H9 (cell line): Measurements from ENCODE around the gene WDR12. TPM values are rescaled to one million over a fixed set of nuclear protein-coding genes. Genes with fewer than 3 reads are reported as not detected.
"Not testable (repeated sequence)": the region's sequence is repeated elsewhere in the genome, so short reads cannot be mapped to it uniquely, and the experiment has no call there.

Experiments used
- DNase-seq: peaks from one replicate; pipeline ENCODE4 v3.0.0-alpha.2; 2017
- H2AFZ ChIP-seq: one replicate; pipeline ENCODE4 v1.6.1; 2013; ENCODE audit warnings: mild to moderate bottlenecking, low read length, control low read depth, moderate library complexity
- H2AK5ac ChIP-seq: 2 replicates; pipeline ENCODE4 v1.6.1; 2013; ENCODE audit warnings: low read length, control low read depth, mixed read lengths; ENCODE audit not compliant: insufficient read length
- H2BK120ac ChIP-seq: one replicate; pipeline ENCODE4 v1.6.1; 2013; ENCODE audit warnings: low read depth, mild to moderate bottlenecking, low read length, control low read depth, inconsistent platforms; ENCODE audit not compliant: poor library complexity, severe bottlenecking
- H2BK12ac ChIP-seq: 2 replicates; pipeline ENCODE4 v1.6.1; 2013; ENCODE audit warnings: low read length, control low read depth, mixed read lengths, low read depth; ENCODE audit not compliant: insufficient read length
- H2BK15ac ChIP-seq: 2 replicates; pipeline ENCODE4 v1.6.1; 2013; ENCODE audit warnings: low read depth, low read length, control low read depth
- H2BK20ac ChIP-seq: one replicate; pipeline ENCODE4 v1.6.1; 2013; ENCODE audit warnings: low read depth, mild to moderate bottlenecking, low read length, control low read depth, inconsistent platforms; ENCODE audit not compliant: poor library complexity, severe bottlenecking
- H2BK5ac ChIP-seq: 2 replicates; pipeline ENCODE4 v1.6.1; 2013; ENCODE audit warnings: low read length, control low read depth, mixed read lengths; ENCODE audit not compliant: insufficient read length
- H3K14ac ChIP-seq: 2 replicates; pipeline ENCODE4 v1.6.1; 2013; ENCODE audit warnings: low read length, control low read depth; ENCODE audit not compliant: insufficient read depth
- H3K18ac ChIP-seq: 2 replicates; pipeline ENCODE4 v1.6.1; 2013; ENCODE audit warnings: low read depth, mild to moderate bottlenecking, mixed read lengths, low read length, control low read depth; ENCODE audit not compliant: insufficient read length
- H3K23ac ChIP-seq: 2 replicates; pipeline ENCODE4 v1.6.1; 2013; ENCODE audit warnings: low read length, control low read depth, mixed read lengths, low read depth; ENCODE audit not compliant: insufficient read length
- H3K23me2 ChIP-seq: 2 replicates; pipeline ENCODE4 v1.6.1; 2013; ENCODE audit warnings: low read depth, mild to moderate bottlenecking, mixed read lengths, low read length, control low read depth; ENCODE audit not compliant: insufficient read length, poor library complexity, severe bottlenecking
- H3K27ac ChIP-seq: 2 replicates; pipeline ENCODE4 v1.5.1; 2013; ENCODE audit warnings: low read length, control low read depth, mixed read lengths, low read depth; ENCODE audit not compliant: insufficient read length
- H3K27me3 ChIP-seq: 2 replicates; pipeline ENCODE4 v1.6.1; 2013; ENCODE audit warnings: low read length, control low read depth, inconsistent platforms; ENCODE audit not compliant: insufficient read depth
- H3K4ac ChIP-seq: 2 replicates; pipeline ENCODE4 v1.6.1; 2013; ENCODE audit warnings: low read depth, mild to moderate bottlenecking, control low read depth, inconsistent platforms, low read length, moderate library complexity
- H3K4me1 ChIP-seq: 2 replicates; pipeline ENCODE4 v1.6.1; 2013; ENCODE audit warnings: low read length, control low read depth, inconsistent platforms; ENCODE audit not compliant: insufficient read depth
- H3K4me2 ChIP-seq: 2 replicates; pipeline ENCODE4 v1.6.1; 2013; ENCODE audit warnings: low read length, control low read depth, mixed read lengths; ENCODE audit not compliant: insufficient read length, insufficient read depth
- H3K56ac ChIP-seq: 2 replicates; pipeline ENCODE4 v1.6.1; 2013; ENCODE audit warnings: low read depth, mild to moderate bottlenecking, mixed read lengths, low read length, control low read depth; ENCODE audit not compliant: insufficient read length
- H3K79me1 ChIP-seq: 2 replicates; pipeline ENCODE4 v1.6.1; 2013; ENCODE audit warnings: low read depth, mild to moderate bottlenecking, moderate library complexity, low read length, control low read depth, inconsistent platforms; ENCODE audit not compliant: insufficient read depth, poor library complexity, severe bottlenecking
- H3K79me2 ChIP-seq: 2 replicates; pipeline ENCODE4 v1.6.1; 2013; ENCODE audit warnings: low read length, control low read depth, inconsistent platforms; ENCODE audit not compliant: insufficient read depth
- H3K9ac ChIP-seq: 2 replicates; pipeline ENCODE4 v1.6.1; 2013; ENCODE audit warnings: low read length, control low read depth, mixed read lengths; ENCODE audit not compliant: insufficient read length; ENCODE audit errors: extremely low read depth
- H3K9me3 ChIP-seq: one replicate; pipeline ENCODE4 v1.6.1; 2013; ENCODE audit warnings: low read depth, low read length, inconsistent platforms; ENCODE audit not compliant: control insufficient read depth
- H3T11ph ChIP-seq: one replicate; pipeline ENCODE4 v1.6.1; 2013; ENCODE audit warnings: mild to moderate bottlenecking, low read length, control low read depth, inconsistent platforms
- H4K20me1 ChIP-seq: one replicate; pipeline ENCODE4 v1.6.1; 2013; ENCODE audit not compliant: control insufficient read depth, insufficient read length, insufficient read depth
- H4K5ac ChIP-seq: 2 replicates; pipeline ENCODE4 v1.6.1; 2013; ENCODE audit warnings: low read depth, mild to moderate bottlenecking, mixed read lengths, low read length, control low read depth; ENCODE audit not compliant: insufficient read length
- H4K8ac ChIP-seq: replicated peaks from 2 replicates; pipeline ENCODE4 v1.6.1; 2013; ENCODE audit warnings: low read length, control low read depth, mixed read lengths, low read depth; ENCODE audit not compliant: insufficient read length
- H4K91ac ChIP-seq: 2 replicates; pipeline ENCODE4 v1.6.1; 2013; ENCODE audit warnings: low read depth, mild to moderate bottlenecking, moderate library complexity, mixed read lengths, low read length, control low read depth; ENCODE audit not compliant: insufficient read length
- H3K27ac Mint-ChIP-seq, 3 experiments: 2 replicates in 2 of 3; 3 replicates in 1 of 3; pipeline ENCODE4 v1.8.0; 2020 to 2021; ENCODE audit warnings: mixed read lengths in 3 of 3, mild to moderate bottlenecking in 1 of 3, moderate library complexity in 1 of 3
- H3K27me3 Mint-ChIP-seq: 2 replicates; pipeline ENCODE4 v1.8.0; 2021; ENCODE audit warnings: low read depth, mild to moderate bottlenecking, moderate library complexity, mixed read lengths
- H3K36me3 Mint-ChIP-seq, 3 experiments: 2 replicates in 2 of 3; 3 replicates in 1 of 3; pipeline ENCODE4 v1.8.0; 2020 to 2021; ENCODE audit warnings: low read depth in 3 of 3, mixed read lengths in 3 of 3; ENCODE audit not compliant: insufficient read depth in 1 of 3
- H3K4me1 Mint-ChIP-seq, 2 experiments: 2 replicates each; pipeline ENCODE4 v1.8.0; 2020; ENCODE audit warnings: mixed read lengths in 2 of 2
- H3K4me3 Mint-ChIP-seq, 2 experiments: 2 replicates in 1 of 2; 3 replicates in 1 of 2; pipeline ENCODE4 v1.8.0; 2020 to 2021; ENCODE audit warnings: mild to moderate bottlenecking in 2 of 2, mixed read lengths in 2 of 2, moderate library complexity in 1 of 2
- H3K9me3 Mint-ChIP-seq, 2 experiments: 2 replicates in 1 of 2; 3 replicates in 1 of 2; pipeline ENCODE4 v1.8.0; 2020; ENCODE audit warnings: mild to moderate bottlenecking in 2 of 2, mixed read lengths in 2 of 2, moderate library complexity in 1 of 2
- WGBS: extraction: QIAGEN DNeasy Blood & Tissue Kit; methylation state at CpG from one replicate; pipeline ENCODE4 v1.1.7; 2013; ENCODE audit warnings: missing lambda C conversion rate, low lambda C conversion rate, mixed read lengths; ENCODE audit not compliant: insufficient read length; ENCODE audit errors: extremely low coverage; 5-methylcytosine and 5-hydroxymethylcytosine counted together
- total RNA-seq: library from RNA; stranded (reverse); gene quantifications from 2 replicates; pipeline ENCODE4 v1.2.1, GENCODE V29; 2021
- TF ChIP-seq, protein P1 (sequence below): fragments of 200-600 bp; sonication (generic); conservative IDR thresholded peaks from 3 replicates; pipeline ENCODE4 v1.8.0; 2021; ENCODE audit warnings: antibody characterized with exemption, mild to moderate bottlenecking

Gene WDR12
- total RNA-seq, 1 experiment from 2014 or later = 129 TPM

GRCh38 chr2:202910698-202911097 lies 775 bp downstream of the WDR12 start:
- no peaks in the 10 kb centered on the region for H3K27me3 ChIP-seq
- H4K20me1 ChIP-seq = no peaks in the 10 kb centered on the region
- no peak overlapping the region for H2BK20ac ChIP-seq
- no peaks in the 10 kb centered on the region for H3K9me3 ChIP-seq
- no peak overlapping the region for H2BK12ac ChIP-seq
- H3K23ac ChIP-seq = no peak overlapping the region
- no peak overlapping the region for H4K5ac ChIP-seq
- H3K36me3 Mint-ChIP-seq = peaks cover 26 to 35% (median 28%) of the 10 kb centered on the region in 3 experiments
- no peaks in the 10 kb centered on the region for H3K4me1 ChIP-seq
- no peak overlapping the region for H3K4ac ChIP-seq
- peak overlapping the region; percentile 99 to 100 for H3K4me3 Mint-ChIP-seq
- H3K27ac ChIP-seq = no peak overlapping the region
- no peak overlapping the region for H3T11ph ChIP-seq
- no peak overlapping the region for H4K8ac ChIP-seq
- no CpG with 5 or more reads among the region's 3 CpGs for WGBS
- H2BK120ac ChIP-seq = no peak overlapping the region
- no peak overlapping the region for H2AFZ ChIP-seq
- DNase-seq = no peak
- H2BK5ac ChIP-seq = no peak overlapping the region
- H2BK15ac ChIP-seq = no peak overlapping the region
- peaks cover 1 to 4% of the 10 kb centered on the region in 2 experiments; a peak in 3 of 5 replicates for H3K9me3 Mint-ChIP-seq
- H3K14ac ChIP-seq = no peak overlapping the region
- TF ChIP-seq, protein P1, sequence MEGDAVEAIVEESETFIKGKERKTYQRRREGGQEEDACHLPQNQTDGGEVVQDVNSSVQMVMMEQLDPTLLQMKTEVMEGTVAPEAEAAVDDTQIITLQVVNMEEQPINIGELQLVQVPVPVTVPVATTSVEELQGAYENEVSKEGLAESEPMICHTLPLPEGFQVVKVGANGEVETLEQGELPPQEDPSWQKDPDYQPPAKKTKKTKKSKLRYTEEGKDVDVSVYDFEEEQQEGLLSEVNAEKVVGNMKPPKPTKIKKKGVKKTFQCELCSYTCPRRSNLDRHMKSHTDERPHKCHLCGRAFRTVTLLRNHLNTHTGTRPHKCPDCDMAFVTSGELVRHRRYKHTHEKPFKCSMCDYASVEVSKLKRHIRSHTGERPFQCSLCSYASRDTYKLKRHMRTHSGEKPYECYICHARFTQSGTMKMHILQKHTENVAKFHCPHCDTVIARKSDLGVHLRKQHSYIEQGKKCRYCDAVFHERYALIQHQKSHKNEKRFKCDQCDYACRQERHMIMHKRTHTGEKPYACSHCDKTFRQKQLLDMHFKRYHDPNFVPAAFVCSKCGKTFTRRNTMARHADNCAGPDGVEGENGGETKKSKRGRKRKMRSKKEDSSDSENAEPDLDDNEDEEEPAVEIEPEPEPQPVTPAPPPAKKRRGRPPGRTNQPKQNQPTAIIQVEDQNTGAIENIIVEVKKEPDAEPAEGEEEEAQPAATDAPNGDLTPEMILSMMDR = no peak
- H3K23me2 ChIP-seq = no peaks in the 10 kb centered on the region
- no peak overlapping the region for H3K27ac Mint-ChIP-seq
- H3K79me2 ChIP-seq = peaks cover 32% of the 10 kb centered on the region; the same call in 1 of the 2 replicates
- H3K9ac ChIP-seq = peak overlapping the region; percentile 83
- no peak overlapping the region for H4K91ac ChIP-seq
- H3K79me1 ChIP-seq = peaks cover 5% of the 10 kb centered on the region
- no peak overlapping the region for H3K56ac ChIP-seq
- H3K4me1 Mint-ChIP-seq = peaks cover 14 to 18% of the 10 kb centered on the region in 2 experiments; a peak in 3 of 4 replicates
- H3K4me2 ChIP-seq = peak overlapping the region; percentile 35
- no peak overlapping the region for H2AK5ac ChIP-seq
- no peaks in the 10 kb centered on the region for H3K27me3 Mint-ChIP-seq
- no peak overlapping the region for H3K18ac ChIP-seq

GRCh38 chr2:202910250-202910649 lies 1.2 kb downstream of the WDR12 start:
- H3K18ac ChIP-seq, H3K27ac ChIP-seq: not testable (repeated sequence)

More at GRCh38 chr2:202910250-202910649, 1.2 kb downstream of the WDR12 start:
- Mint-ChIP-seq H3K4me1 (peaks cover 14 to 18% of the 10 kb centered on the region in 2 experiments; a peak in 3 of 4 replicates), H3K27ac (peak overlapping the region in 1 of 3 experiments; percentile 74; a peak in 2 of 7 replicates), H3K36me3 (peaks cover 31 to 40% (median 33%) of the 10 kb centered on the region in 3 experiments), H3K4me3 (peak overlapping the region; percentile 99 to 100)
- WGBS = no CpG with 5 or more reads among the region's 5 CpGs
- H3K14ac ChIP-seq, H2BK120ac ChIP-seq, H3T11ph ChIP-seq, H2BK20ac ChIP-seq, H3K4ac ChIP-seq, H4K20me1 ChIP-seq, H3K27me3 ChIP-seq, H3K23ac ChIP-seq, H3K56ac ChIP-seq, H4K8ac ChIP-seq, H4K91ac ChIP-seq, H3K4me1 ChIP-seq, H3K27me3 Mint-ChIP-seq, H2AFZ ChIP-seq, H3K23me2 ChIP-seq, H2AK5ac ChIP-seq, H2BK12ac ChIP-seq, H2BK15ac ChIP-seq, DNase-seq, H3K9me3 ChIP-seq, H4K5ac ChIP-seq, H3K9me3 Mint-ChIP-seq, H2BK5ac ChIP-seq, H3K79me1 ChIP-seq: not testable (repeated sequence)
- peak overlapping the region; percentile 35 for H3K4me2 ChIP-seq
- H3K9ac ChIP-seq = peak overlapping the region; percentile 83
- peaks cover 32% of the 10 kb centered on the region; the same call in 1 of the 2 replicates for H3K79me2 ChIP-seq
